Activated T-helper 17 cell treated with anti-CD3 and anti-CD28 coated beads, Interleukin-2, amount 50 U/mL, for 72 hours (primary cell): ENCODE results near the gene COX4I1. TPM values are rescaled to one million over a fixed set of nuclear protein-coding genes. Genes with fewer than 3 reads are reported as not detected.

ENCODE experiments used
- ATAC-seq: fragments of 150-1000 bp; cut with Tn5 transposase; replicated peaks from 2 replicates; pipeline ENCODE4 v1.10.0; 2021; ENCODE audit warnings: mild to moderate bottlenecking, moderate library complexity
- H3K27ac Mint-ChIP-seq: one replicate; pipeline ENCODE4 v1.8.0; 2022; ENCODE audit warnings: mixed read lengths
- H3K27me3 Mint-ChIP-seq: one replicate; pipeline ENCODE4 v1.8.0; 2022; ENCODE audit warnings: mixed read lengths
- H3K36me3 Mint-ChIP-seq: one replicate; pipeline ENCODE4 v1.8.0; 2022; ENCODE audit warnings: low read depth, mild to moderate bottlenecking, mixed read lengths
- H3K4me1 Mint-ChIP-seq: one replicate; pipeline ENCODE4 v1.8.0; 2022; ENCODE audit warnings: mixed read lengths
- H3K4me3 Mint-ChIP-seq: one replicate; pipeline ENCODE4 v1.8.0; 2022; ENCODE audit warnings: mild to moderate bottlenecking, mixed read lengths
- H3K9me3 Mint-ChIP-seq: one replicate; pipeline ENCODE4 v1.8.0; 2022; ENCODE audit warnings: mixed read lengths
- total RNA-seq, 2 donors: library from RNA; stranded (reverse); gene quantifications; one replicate each; pipeline ENCODE4 v1.2.3, GENCODE V29; 2022

Gene COX4I1
- total RNA-seq, 2 donors from 2014 or later, result 415 to 467 TPM

DNA sequence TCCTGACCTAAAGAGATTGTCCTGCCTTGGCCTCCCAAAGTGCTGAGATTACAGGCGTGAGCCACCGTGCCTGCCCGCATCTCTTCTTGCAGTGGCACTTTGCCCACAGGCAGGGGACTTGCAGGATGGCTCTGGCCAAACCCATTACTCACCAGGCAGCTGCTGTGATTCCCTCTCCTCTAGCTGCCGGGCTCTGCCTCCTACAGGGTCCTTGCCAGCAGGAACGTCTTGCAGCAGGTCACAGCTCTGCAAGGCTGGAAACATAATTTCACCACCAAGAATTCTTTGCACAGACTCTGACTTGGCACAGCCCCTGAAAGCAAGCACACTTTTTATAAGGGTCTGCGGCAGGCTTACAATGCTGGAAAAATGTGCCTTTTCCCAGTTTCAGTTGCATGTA lies 20.3 kb downstream of the COX4I1 start:
- no peaks in the 10 kb centered on the region for H3K36me3 Mint-ChIP-seq
- no peaks in the 10 kb centered on the region for H3K27me3 Mint-ChIP-seq
- ATAC-seq, result no peak
- no peaks in the 10 kb centered on the region for H3K4me1 Mint-ChIP-seq
- no peak overlapping the region for H3K4me3 Mint-ChIP-seq
- no peaks in the 10 kb centered on the region for H3K9me3 Mint-ChIP-seq
- H3K27ac Mint-ChIP-seq, result no peak overlapping the region

DNA sequence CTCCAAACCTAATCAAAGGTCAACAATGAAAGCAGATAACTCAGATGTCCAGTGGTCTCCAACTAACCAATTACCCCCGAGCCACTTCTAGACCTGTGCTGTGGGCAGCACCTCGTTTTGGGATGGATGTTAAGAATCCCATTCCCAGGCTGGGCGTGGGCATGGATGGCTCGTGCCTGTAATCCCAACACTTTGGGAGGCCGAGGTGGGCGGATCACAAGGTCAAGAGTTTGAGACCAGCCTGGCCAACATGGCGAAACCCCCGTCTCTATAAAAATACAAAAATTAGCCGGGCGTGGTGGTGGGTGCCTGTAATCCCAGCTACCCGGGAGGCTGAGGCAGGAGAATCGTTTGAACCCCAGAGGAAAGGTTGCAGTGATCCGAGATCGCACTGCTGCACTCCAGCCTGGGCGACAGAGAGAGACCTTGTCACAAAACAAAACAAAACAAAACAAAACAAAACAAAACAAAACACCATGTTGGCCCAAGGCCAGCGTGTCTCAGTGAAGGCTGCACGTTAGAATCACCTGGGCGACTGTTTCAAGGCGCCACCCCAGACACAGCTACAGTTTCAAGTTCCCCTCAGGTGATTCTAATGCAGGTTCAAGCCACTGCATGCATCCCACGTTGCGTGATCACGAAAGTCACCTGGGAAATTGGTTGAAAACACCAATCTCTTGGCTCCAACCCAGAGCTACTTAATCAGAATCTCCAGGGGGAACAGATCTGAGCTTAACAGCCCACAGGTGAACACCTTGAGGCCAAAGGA lies 21.3 kb downstream of the COX4I1 start:
- no peak for ATAC-seq
- H3K36me3 Mint-ChIP-seq, result no peaks in the 10 kb centered on the region
- H3K4me3 Mint-ChIP-seq, result no peak overlapping the region
- H3K4me1 Mint-ChIP-seq, result no peaks in the 10 kb centered on the region
- no peak overlapping the region for H3K27ac Mint-ChIP-seq
- no peaks in the 10 kb centered on the region for H3K9me3 Mint-ChIP-seq
- no peaks in the 10 kb centered on the region for H3K27me3 Mint-ChIP-seq

DNA sequence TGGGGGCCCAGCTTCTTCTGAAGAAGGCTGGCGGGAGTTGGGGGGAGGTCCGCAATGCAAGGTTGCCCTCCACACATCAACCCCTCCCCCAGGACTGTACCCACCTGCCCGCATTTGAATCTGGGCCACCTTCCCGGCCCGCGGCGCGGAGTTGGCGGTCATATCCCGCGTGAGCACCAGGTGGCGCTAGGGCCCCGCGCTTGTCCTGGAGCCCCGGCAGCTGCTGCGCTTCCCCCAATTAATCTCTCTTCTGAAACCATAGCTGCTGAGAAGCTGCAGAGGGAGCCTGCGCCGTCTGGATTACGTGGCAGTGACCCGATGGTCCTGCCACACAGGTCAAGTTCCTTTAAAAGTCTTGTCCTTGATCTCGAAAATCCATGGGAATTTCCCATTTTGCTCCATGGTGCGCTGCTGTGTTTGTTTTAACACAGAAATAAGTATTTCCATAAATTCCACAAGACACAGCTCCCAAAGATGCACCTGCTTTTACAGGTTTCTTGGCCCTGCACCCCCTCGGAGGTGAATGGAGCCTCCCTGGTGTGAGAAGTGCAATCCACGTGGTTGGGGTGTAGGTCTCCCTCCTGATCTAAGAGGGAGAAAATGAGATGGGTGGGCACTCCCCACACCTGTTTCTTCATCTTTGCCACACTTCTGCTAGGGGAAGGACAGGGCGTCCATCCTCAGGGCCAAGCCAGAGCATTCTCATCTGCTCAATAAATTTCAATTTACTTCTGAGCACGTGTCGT lies 22.1 kb downstream of the COX4I1 start:
- ATAC-seq, result peak; percentile 79
- no peaks in the 10 kb centered on the region for H3K4me1 Mint-ChIP-seq
- H3K9me3 Mint-ChIP-seq, result no peaks in the 10 kb centered on the region
- H3K4me3 Mint-ChIP-seq, result no peak overlapping the region
- peaks cover 4% of the 10 kb centered on the region for H3K27me3 Mint-ChIP-seq
- no peaks in the 10 kb centered on the region for H3K36me3 Mint-ChIP-seq
- H3K27ac Mint-ChIP-seq, result no peak overlapping the region

DNA sequence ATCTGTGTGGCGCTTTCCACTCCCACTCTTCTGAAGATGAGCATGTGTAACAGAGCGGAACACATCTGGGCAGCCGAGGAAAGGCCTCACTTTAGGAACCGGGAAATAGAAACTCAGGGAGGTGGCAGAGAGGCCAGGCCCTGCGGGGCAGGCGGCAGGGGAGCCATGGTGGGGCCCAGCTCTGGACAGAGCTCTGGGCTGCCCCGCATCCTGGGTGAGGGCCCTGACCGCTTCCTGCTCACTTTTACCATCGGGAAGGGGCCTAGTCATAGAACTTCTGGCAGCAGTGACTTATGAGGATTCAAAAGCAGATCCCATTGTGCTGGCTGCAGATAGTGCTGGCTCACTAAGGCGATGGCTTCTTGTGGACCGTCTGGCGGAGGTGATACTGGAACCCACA lies 22.6 kb downstream of the COX4I1 start:
- no peaks in the 10 kb centered on the region for H3K9me3 Mint-ChIP-seq
- H3K36me3 Mint-ChIP-seq, result no peaks in the 10 kb centered on the region
- no peak overlapping the region for H3K27ac Mint-ChIP-seq
- no peaks in the 10 kb centered on the region for H3K4me1 Mint-ChIP-seq
- no peak overlapping the region for H3K4me3 Mint-ChIP-seq
- ATAC-seq, result no peak
- H3K27me3 Mint-ChIP-seq, result peaks cover 4% of the 10 kb centered on the region

DNA sequence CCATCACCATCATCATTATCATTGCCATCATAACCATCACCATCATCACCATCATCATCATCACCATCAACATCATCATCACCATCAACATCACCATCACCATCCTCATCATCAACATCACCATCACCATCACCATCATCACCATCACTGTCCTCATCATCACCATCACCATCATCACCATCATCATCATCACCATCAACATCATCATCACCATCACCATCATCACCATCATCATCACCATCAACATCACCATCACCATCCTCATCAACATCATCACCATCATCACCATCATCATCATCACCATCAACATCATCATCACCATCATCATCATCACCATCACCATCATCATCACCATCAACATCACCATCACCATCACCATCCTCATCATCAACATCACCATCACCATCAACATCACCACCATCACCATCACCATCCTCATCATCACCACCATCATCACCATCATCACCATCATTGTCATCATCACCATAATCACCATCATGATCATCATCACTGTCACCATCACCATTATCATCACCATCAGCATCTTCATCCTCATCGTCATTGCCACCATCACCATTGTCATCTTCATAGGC lies 23.9 kb downstream of the COX4I1 start:
- Mint-ChIP-seq H3K4me1 (no peaks in the 10 kb centered on the region), H3K9me3 (no peaks in the 10 kb centered on the region), H3K36me3 (no peaks in the 10 kb centered on the region), H3K4me3 (no peak overlapping the region), H3K27me3 (peaks cover 4% of the 10 kb centered on the region), H3K27ac (no peak overlapping the region)
- ATAC-seq, result no peak

DNA sequence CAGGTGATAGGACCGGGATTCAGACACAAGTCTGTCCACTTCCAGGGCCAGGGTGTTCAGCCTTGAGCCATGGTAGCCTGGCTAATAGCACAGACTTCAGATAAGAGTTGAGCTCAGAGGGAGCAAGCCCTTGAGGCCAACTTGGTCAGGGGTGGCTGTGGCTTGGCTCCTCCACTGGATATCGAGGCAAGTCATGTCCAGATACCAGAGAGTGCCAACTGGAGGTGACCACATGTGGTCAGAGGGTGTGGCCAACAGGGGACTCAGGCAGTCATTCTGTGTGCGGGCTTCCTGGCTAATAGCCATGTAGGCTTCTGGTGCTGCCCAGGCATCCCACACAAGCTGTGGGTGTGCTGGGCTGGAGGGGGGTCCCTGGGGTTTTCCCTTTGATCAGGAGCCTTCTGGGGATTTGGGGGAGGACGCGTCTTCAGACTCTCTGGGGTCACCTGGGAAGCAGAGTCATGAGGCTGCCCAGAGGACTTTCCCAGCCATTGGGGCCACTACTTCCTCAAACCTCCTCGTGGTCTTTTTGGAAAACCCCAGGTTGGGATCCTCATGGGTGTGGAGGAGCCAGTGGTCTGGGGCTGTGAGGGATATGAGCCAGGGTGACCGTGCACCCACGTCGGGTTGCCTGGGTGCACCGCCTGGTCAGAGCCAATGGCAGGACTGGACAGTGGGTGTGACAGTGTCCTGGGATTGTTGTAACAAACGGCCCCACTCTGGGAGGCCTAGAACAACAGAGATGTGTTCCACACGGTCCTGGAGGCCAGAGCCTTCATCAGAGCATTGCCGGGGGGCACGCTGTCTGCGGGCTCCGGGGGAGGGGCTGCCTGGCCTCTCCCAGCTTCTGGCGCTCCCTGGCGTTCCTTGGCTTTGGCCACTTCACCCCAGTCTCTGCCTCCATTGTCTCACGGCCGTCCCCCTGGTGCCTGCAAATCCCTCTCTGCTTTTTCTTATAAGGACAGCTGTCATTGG lies 25.0 kb downstream of the COX4I1 start:
- no peak for ATAC-seq
- peaks cover 9% of the 10 kb centered on the region for H3K27me3 Mint-ChIP-seq
- no peaks in the 10 kb centered on the region for H3K36me3 Mint-ChIP-seq
- peaks cover 4% of the 10 kb centered on the region for H3K4me1 Mint-ChIP-seq
- H3K27ac Mint-ChIP-seq, result no peak overlapping the region
- no peak overlapping the region for H3K4me3 Mint-ChIP-seq
- H3K9me3 Mint-ChIP-seq, result no peaks in the 10 kb centered on the region

DNA sequence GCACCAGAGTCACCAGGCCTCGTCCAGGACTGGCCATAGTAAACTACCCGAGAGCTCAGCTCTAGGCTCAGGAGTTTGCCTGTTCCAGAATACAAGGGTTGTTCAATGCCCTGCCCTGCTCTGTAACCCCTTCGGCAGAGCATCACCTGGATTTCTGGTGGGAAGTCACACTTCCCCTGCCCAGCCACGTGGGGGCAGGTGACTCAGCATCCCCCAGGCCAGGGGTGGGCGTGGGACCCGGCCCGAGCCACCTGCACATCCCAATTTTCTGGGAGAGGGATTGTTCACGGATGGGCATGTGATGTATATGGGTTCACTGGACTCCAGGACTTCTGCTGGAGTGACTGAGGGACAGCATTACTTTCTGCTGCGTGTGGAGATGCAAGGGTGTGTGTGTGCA lies 25.8 kb downstream of the COX4I1 start:
- H3K27ac Mint-ChIP-seq, result no peak overlapping the region
- H3K27me3 Mint-ChIP-seq, result peaks cover 9% of the 10 kb centered on the region
- H3K36me3 Mint-ChIP-seq, result no peaks in the 10 kb centered on the region
- no peak overlapping the region for H3K4me3 Mint-ChIP-seq
- H3K9me3 Mint-ChIP-seq, result no peaks in the 10 kb centered on the region
- ATAC-seq, result no peak
- peaks cover 4% of the 10 kb centered on the region for H3K4me1 Mint-ChIP-seq

DNA sequence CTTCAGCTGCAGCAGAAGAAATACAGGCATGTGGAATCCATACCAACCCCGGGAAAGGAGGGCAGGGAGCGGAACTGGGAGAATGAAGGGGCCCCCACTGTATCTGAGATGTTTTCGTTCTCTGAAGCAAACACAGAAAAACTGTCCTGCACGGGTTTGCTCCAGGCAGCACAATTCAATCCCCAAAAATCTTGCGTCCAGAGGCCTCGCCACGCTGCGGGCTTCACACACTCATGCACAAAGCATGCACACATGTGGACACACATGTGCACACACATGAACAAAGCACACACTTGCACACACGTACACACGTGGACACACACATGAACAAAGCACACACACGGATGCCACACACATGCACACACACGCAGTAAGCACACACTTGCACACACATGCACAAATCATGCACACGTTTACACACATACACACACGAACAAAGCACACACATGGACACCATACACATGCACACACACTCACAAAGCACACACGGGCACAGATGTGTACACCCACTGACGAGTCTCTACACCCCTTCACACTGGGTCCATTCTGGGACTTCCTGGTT lies 27.3 kb downstream of the COX4I1 start:
- Mint-ChIP-seq H3K4me3 (no peak overlapping the region), H3K36me3 (no peaks in the 10 kb centered on the region), H3K27ac (no peak overlapping the region), H3K4me1 (peaks cover 4% of the 10 kb centered on the region), H3K27me3 (peaks cover 22% of the 10 kb centered on the region), H3K9me3 (no peaks in the 10 kb centered on the region)
- no peak for ATAC-seq

DNA sequence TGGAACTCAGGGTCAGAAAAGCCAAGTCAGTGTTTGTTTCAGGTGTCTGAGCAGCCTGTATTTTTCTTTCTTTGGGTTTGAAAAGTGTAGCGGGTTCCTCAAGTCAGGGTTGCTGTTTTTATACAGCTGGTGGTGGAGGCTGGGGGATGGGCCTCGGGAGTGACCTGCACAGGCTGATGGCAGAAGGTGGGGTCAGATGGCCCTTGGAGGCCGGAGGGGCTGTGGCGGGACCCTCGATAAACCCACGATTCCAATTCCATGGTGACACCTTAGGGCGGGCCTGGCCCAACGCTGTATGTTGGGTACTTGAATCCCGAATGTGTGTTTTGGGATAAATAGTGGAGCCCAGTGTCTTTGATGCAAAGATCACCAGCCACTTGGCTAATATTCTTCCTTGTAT lies 28.7 kb downstream of the COX4I1 start:
- no peak for ATAC-seq
- H3K4me3 Mint-ChIP-seq, result no peak overlapping the region
- H3K4me1 Mint-ChIP-seq, result peaks cover 4% of the 10 kb centered on the region
- no peaks in the 10 kb centered on the region for H3K36me3 Mint-ChIP-seq
- H3K27me3 Mint-ChIP-seq, result peaks cover 26% of the 10 kb centered on the region
- H3K27ac Mint-ChIP-seq, result no peak overlapping the region
- no peaks in the 10 kb centered on the region for H3K9me3 Mint-ChIP-seq

DNA sequence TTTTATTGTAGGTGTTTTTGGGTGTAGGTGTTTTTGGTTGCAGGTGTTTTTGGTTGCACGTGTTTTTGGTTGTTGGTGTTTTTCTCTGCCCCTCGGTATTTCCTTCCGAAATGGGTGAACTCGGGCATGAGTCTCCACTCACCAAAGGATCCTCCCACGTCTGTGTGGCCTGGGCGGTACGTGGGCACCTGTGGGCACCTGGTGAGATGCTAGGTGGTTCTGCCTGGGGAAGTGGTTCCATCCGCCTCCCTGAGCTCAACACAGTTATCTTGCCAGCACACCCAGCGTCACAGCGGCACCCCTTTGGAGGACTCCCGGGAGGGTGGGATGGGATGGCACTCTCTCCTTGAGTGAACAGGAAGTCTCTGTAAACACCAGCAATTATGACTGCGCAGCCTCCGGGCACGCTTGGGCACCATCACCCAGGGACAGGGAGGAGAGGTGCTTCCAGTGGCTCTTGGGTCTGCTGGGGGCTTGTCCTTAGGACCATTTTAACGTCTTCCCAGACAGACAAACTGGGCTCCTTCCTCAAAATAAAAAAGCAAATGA lies 29.8 kb downstream of the COX4I1 start:
- Mint-ChIP-seq H3K4me1 (peaks cover 4% of the 10 kb centered on the region), H3K36me3 (no peaks in the 10 kb centered on the region), H3K4me3 (no peak overlapping the region), H3K27me3 (peaks cover 26% of the 10 kb centered on the region), H3K27ac (no peak overlapping the region), H3K9me3 (no peaks in the 10 kb centered on the region)
- ATAC-seq, result no peak

DNA sequence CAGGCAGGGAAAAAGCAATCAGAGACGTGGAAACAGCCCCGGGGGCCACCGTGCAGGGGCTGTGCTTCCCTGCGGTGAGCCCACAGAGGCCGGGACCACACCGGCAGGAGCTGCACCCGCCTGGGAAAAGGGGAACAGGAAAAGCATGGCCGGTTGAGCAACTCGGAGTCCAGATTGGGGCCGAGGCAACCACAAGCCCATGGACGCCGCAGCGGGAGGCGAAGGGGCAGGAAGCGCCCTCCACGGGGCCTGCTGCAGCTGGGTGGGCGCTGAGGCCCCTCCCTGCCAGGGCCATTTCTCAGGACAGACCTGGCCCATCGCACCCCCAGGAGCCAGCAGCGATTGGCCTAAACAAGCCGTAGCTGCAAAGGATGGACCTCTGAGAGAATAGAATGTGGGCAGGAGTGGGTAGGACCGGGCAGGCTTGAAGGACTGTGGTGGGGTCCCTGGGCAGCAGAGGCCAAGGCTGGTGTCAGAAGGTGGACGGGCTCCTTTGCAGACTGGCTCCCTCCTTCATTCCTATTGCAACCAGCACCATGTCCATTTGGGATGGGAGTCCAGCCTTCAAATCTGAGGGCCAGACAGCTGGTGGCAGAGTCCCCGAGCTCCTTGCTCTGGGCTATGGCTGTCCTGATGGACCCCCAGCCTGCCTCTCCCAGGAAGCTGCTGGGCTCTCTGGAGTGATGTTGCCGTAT lies 30.4 kb downstream of the COX4I1 start:
- no peak for ATAC-seq
- no peaks in the 10 kb centered on the region for H3K36me3 Mint-ChIP-seq

DNA sequence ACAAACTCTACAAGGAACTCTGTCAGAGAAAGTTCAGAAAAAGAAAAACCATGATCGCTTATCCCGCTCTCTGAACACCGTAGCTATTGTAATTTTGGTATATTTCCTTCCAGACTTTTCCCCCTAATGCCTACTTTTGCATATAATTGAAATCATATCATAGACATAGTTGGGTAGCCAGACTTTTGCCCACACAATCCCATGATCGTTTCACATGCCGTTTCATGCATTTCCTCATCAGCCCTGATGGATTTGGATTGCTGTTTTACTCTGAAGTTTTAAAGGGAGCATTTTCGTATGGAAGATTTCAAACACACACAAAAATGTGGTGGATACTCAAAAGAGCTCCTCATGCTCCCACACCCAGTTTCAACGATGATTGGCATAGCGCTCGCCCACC lies 31.3 kb downstream of the COX4I1 start:
- H3K4me1 Mint-ChIP-seq, result peaks cover 4% of the 10 kb centered on the region
- H3K4me3 Mint-ChIP-seq, result no peak overlapping the region
- no peaks in the 10 kb centered on the region for H3K9me3 Mint-ChIP-seq
- H3K27me3 Mint-ChIP-seq, result peaks cover 26% of the 10 kb centered on the region
- no peak overlapping the region for H3K27ac Mint-ChIP-seq
- no peaks in the 10 kb centered on the region for H3K36me3 Mint-ChIP-seq
- ATAC-seq, result no peak

More for the DNA sequence above, 30.4 kb downstream of the COX4I1 start:
- Mint-ChIP-seq H3K27me3 (peaks cover 26% of the 10 kb centered on the region), H3K27ac (no peak overlapping the region), H3K9me3 (no peaks in the 10 kb centered on the region), H3K4me1 (peaks cover 4% of the 10 kb centered on the region), H3K4me3 (no peak overlapping the region)

DNA sequence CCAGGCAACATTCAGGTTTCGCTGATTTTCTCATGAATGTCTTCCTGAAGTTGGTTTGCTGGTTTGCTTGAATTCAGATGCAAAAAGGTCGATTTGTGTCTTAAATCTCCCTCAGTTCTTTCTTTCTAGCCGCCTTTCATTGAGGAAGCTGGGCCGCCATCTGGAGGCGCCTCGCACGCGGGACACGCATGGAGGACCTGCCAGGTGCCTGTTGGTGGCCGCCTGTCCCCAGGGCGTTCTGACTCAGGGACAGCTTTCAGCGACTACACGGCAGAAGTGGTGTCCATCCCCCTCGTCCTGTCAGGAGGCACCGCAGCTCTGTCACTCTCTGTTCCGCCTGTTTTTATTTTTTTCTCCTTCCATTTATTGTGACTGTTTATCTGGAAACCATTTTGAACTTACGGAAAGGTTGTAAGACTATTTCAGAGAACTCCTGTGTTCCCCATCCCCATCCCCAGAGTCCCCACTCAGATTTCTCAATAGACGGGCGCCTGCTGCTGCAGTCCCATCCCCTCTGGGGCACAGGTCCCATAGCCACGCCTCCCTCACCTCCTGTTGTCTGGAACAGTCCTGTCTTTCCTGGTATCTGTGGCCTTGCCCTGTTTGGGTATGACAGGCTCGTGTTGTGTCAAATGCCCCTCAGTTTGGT lies 33.2 kb downstream of the COX4I1 start:
- Mint-ChIP-seq H3K27me3 (peaks cover 26% of the 10 kb centered on the region), H3K27ac (no peak overlapping the region)
- no peak for ATAC-seq

More for the DNA sequence above, 33.2 kb downstream of the COX4I1 start:
- Mint-ChIP-seq H3K4me3 (no peak overlapping the region), H3K4me1 (peaks cover 4% of the 10 kb centered on the region), H3K9me3 (no peaks in the 10 kb centered on the region), H3K36me3 (no peaks in the 10 kb centered on the region)
